H1 (cell line): Measurements from ENCODE around the gene DHH. TPM values are rescaled to one million over a fixed set of nuclear protein-coding genes. Genes with fewer than 3 reads are reported as not detected.

Experiments
- JUND ChIP-seq: IDR thresholded peaks from 2 replicates; pipeline ENCODE4 v1.6.1; 2011; ENCODE audit warnings: mild to moderate bottlenecking, improper control_type of control experiment, low read length
- RAD21 ChIP-seq, 2 experiments: IDR thresholded peaks in 1 of 2; conservative IDR thresholded peaks in 1 of 2; 2 replicates each; pipeline ENCODE4 v1.6.1; 2011; ENCODE audit warnings: low read depth in 2 of 2, low read length in 2 of 2, improper control_type of control experiment in 1 of 2, inconsistent platforms in 1 of 2, mild to moderate bottlenecking in 1 of 2, moderate library complexity in 1 of 2
- RBBP5 ChIP-seq: IDR thresholded peaks from 2 replicates; pipeline ENCODE4 v1.7.1; 2012; ENCODE audit warnings: low read depth, mild to moderate bottlenecking, inconsistent platforms, low read length, moderate library complexity, borderline replicate concordance
- RNF2 ChIP-seq: fragments of 200-900, 300-1000 bp; sonication (generic); IDR thresholded peaks from 2 replicates; pipeline ENCODE4 v1.7.1; 2016; ENCODE audit warnings: borderline replicate concordance, low read depth, mild to moderate bottlenecking, antibody characterized with exemption, low read length; ENCODE audit not compliant: poor library complexity, severe bottlenecking; ENCODE audit errors: missing control alignments
- SAP30 ChIP-seq: fragments of 300-600 bp; sonication (generic); IDR thresholded peaks from 2 replicates; pipeline ENCODE4 v1.7.1; 2012; ENCODE audit warnings: low read length, moderate library complexity, mild to moderate bottlenecking, inconsistent platforms; ENCODE audit not compliant: insufficient read depth, insufficient replicate concordance
- SIRT6 ChIP-seq: IDR thresholded peaks from one replicate; pipeline ENCODE4 v1.7.1; 2012; ENCODE audit warnings: low read length, inconsistent platforms
- polyA plus RNA-seq, 7 experiments: library from polyadenylated mRNA; depleted of rRNA in 3 of 7; stranded (reverse) in 5 of 7; unstranded in 2 of 7; fragments of >200 nt in 5 of 7; fragments of 200-250 nt in 2 of 7; gene quantifications; 1 replicate in 5 of 7; 2 replicates in 1 of 7; 4 replicates in 1 of 7; pipeline versions ENCODE4 v1.2.1 to v1.2.3, GENCODE V29; 2011 to 2013; ENCODE audit warnings: missing spikeins in 2 of 7, mixed read lengths in 2 of 7
- total RNA-seq: library from RNA; stranded (reverse); fragmentation: NEBNext Ultra II Directional; extraction: Animal tissue kit (Norgen Biotek cat#: 25700); gene quantifications from 2 replicates; pipeline ENCODE4 v1.2.1, GENCODE V29; 2021
- TF ChIP-seq, protein P1 (sequence below): IDR thresholded peaks from 2 replicates; pipeline ENCODE4 v1.6.1; 2012; ENCODE audit warnings: inconsistent platforms
- TF ChIP-seq, protein P2 (sequence below): IDR thresholded peaks from 2 replicates; pipeline ENCODE4 v1.6.1; 2012; ENCODE audit warnings: inconsistent platforms
- TF ChIP-seq, protein P3 (sequence below): IDR thresholded peaks from 2 replicates; pipeline ENCODE4 v1.6.1; 2012; ENCODE audit warnings: low read length, inconsistent platforms

Gene DHH
- total and polyA plus RNA-seq, 2 of the 8 experiments (the other 6 are each of a cell fraction or from before 2014, with no cell fraction given), result 0.03 to 0.11 TPM

DNA sequence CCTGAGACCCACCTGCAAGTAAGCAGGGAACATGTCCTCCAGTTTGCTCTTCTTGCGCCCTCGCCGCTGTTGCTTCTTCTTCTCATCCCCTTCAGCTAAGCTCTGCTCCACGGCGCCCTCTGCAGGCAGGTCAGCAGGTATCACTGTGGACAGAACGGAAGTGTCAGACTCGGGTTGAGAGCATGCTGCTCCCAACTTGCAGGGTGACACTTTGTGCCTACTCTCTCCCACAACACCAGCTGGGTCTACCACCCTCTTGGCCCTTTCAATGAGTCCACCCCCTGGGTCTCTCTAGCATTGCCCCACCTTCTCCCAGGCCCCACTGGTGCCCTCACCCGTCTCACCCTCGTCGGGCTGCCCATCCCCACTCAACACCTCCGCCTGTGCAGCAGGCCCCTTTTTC, 50.7 kb downstream of the DHH start (continued):
- TF ChIP-seq JUND (no peak), RBBP5 (no peak), RNF2 (no peak), SIRT6 (no peak), RAD21 (IDR thresholded peaks at IDR 0.05 in 1 of 2, conservative IDR thresholded peaks at IDR 0.05 in 1 of 2; ENCODE audit: low read depth in 2 of 2, low read length in 2 of 2) (peak; percentile 19 to 20; a peak in 2 of 4 replicates), SAP30 (no peak)
- TF ChIP-seq, protein P1, sequence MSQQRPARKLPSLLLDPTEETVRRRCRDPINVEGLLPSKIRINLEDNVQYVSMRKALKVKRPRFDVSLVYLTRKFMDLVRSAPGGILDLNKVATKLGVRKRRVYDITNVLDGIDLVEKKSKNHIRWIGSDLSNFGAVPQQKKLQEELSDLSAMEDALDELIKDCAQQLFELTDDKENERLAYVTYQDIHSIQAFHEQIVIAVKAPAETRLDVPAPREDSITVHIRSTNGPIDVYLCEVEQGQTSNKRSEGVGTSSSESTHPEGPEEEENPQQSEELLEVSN, result no peak
- TF ChIP-seq, protein P2, sequence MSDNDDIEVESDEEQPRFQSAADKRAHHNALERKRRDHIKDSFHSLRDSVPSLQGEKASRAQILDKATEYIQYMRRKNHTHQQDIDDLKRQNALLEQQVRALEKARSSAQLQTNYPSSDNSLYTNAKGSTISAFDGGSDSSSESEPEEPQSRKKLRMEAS, result 0 out of 2 replicates have a peak, but pooled peaks have one; percentile 31
- TF ChIP-seq, protein P3, sequence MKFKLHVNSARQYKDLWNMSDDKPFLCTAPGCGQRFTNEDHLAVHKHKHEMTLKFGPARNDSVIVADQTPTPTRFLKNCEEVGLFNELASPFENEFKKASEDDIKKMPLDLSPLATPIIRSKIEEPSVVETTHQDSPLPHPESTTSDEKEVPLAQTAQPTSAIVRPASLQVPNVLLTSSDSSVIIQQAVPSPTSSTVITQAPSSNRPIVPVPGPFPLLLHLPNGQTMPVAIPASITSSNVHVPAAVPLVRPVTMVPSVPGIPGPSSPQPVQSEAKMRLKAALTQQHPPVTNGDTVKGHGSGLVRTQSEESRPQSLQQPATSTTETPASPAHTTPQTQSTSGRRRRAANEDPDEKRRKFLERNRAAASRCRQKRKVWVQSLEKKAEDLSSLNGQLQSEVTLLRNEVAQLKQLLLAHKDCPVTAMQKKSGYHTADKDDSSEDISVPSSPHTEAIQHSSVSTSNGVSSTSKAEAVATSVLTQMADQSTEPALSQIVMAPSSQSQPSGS, result no peak
